ENCODE measurements around the gene SDK1.

Gene SDK1

DNA sequence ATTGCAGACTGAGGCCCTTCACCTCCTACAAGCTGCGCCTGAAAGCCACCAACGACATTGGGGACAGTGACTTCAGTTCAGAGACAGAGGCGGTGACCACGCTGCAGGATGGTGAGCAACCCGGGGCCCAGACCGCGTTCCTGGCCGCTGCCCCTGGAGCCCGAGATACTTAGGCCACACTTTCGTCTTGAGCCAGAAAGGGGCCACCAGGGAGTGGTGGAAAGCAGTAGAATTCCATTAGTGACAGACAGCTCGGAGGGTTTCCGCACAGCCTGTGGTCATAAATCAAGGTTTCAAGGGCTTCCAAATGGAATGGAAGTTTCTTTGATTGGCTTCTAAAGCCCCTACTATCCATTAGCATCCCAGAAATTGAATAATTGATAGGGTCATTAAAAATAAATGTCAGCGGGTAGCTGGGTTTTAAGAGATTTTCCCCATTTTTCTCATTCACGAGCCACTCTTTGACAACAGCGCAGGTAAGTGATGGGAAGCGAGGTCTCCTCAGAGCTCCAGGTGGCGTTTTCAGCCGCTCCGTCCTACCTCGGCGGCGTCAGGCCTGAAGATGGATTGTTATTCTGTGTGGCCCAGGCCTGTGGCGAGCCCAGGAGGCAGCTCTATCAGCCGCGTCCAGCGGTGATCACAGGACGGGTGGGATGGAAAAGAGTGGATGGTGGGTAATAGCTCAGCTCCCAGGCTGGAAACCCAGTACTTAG lies 857.5 kb downstream of the SDK1 start:
- TF ChIP-seq, protein P1, sequence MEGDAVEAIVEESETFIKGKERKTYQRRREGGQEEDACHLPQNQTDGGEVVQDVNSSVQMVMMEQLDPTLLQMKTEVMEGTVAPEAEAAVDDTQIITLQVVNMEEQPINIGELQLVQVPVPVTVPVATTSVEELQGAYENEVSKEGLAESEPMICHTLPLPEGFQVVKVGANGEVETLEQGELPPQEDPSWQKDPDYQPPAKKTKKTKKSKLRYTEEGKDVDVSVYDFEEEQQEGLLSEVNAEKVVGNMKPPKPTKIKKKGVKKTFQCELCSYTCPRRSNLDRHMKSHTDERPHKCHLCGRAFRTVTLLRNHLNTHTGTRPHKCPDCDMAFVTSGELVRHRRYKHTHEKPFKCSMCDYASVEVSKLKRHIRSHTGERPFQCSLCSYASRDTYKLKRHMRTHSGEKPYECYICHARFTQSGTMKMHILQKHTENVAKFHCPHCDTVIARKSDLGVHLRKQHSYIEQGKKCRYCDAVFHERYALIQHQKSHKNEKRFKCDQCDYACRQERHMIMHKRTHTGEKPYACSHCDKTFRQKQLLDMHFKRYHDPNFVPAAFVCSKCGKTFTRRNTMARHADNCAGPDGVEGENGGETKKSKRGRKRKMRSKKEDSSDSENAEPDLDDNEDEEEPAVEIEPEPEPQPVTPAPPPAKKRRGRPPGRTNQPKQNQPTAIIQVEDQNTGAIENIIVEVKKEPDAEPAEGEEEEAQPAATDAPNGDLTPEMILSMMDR (conservative IDR thresholded peaks at IDR 0.05; ENCODE audit: low read depth, low read length): no peak
- H3K4me3 ChIP-seq (ENCODE audit: low read depth, low read length): no peak overlapping the region
- no peak for DNase-seq (ENCODE audit: low read depth)

DNA sequence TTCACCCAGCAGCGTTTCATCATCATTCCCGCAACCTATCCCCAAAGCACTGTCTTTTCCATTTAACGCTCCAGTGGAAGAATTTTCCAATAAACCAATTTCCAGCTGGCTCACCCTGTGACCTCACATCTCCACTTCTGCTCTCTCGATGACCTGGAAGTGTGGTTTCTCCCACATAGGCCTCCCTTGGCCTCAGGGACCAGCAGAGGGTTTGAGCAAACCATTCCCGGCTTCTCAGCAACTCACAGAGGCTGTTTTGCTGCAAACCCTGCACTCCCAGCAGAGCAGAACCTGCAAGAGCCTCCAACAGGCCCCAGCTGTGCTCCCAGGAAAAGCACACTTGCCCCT lies 858.1 kb downstream of the SDK1 start:
- H3K4me3 ChIP-seq (ENCODE audit: low read depth, low read length): no peak overlapping the region
- DNase-seq (ENCODE audit: low read depth): no peak
- TF ChIP-seq, protein P1 (conservative IDR thresholded peaks at IDR 0.05; ENCODE audit: low read depth, low read length): no peak

DNA sequence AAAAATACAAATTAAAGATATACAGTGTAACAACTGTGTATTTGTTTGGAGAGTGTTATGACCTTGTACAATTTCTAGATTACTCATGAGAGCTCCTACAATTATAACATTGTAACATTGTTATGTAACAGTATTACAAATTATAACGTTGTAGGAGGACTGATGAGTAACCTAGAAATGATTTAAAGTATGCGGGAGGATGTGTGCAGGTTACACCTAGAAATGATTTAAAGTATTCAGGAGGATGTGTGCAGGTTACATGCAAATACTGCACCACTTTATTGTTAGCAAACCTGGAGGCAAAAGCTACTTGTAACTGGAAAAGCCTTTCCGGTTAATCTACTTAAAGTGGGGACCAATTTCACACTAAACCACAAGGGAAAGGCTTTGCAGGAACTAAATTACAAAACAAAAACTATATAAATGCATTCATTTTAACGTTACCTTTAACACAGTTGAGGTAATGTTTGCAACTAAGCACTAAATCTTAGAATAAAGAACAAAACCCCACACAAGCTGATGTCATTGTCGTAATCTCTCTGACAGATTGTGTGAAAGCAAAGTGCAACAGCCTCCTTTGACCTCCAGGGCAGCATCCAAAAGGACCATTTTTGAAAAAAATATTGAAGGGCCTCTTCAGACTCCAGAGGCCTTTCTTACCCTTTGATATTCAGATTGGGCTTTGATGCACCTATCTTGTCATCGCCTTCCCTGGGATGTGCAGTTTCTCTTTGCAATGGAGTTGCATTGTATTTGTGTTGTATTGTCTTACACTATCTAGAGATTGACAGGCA lies 858.9 kb downstream of the SDK1 start:
- H3K4me3 ChIP-seq (ENCODE audit: low read depth, low read length): no peak overlapping the region
- TF ChIP-seq, protein P1 (conservative IDR thresholded peaks at IDR 0.05; ENCODE audit: low read depth, low read length): no peak
- DNase-seq (ENCODE audit: low read depth): no peak

DNA sequence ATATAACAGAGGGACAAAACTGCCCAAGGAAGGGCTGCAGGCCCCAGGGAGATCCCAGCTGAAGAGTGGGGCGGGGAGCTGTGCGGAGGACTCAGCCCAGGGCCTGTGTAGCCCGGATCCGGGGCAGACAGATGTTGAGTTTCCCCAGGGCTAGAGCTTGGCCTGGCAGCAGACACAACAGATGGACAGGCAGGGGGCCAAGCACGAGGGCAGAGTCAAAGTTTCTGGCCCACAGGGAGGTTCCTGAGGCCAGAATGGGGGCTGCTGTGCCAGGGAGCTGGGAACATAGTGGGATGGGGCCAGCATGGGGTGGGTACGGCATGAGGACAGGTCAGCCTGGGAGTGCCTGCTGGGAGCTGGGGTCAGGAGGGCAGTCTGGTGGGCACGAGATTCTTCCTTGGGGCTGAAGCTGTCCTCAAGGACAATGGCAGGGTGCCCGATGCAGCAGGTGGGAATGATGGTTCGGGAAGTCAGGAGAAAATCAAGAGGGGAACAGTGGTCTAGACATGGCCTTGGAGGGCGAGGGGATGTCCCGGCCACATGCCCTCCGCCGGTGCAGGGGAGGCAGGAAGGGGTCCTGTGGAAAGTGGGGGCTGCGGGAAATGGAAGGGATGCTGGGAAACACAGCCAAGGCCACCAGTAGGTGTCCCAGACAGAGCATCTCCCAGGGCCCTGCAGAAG lies 862.0 kb downstream of the SDK1 start:
- H3K4me3 ChIP-seq (ENCODE audit: low read depth, low read length): no peak overlapping the region
- TF ChIP-seq, protein P1 (conservative IDR thresholded peaks at IDR 0.05; ENCODE audit: low read depth, low read length): no peak
- DNase-seq (ENCODE audit: low read depth): no peak

DNA sequence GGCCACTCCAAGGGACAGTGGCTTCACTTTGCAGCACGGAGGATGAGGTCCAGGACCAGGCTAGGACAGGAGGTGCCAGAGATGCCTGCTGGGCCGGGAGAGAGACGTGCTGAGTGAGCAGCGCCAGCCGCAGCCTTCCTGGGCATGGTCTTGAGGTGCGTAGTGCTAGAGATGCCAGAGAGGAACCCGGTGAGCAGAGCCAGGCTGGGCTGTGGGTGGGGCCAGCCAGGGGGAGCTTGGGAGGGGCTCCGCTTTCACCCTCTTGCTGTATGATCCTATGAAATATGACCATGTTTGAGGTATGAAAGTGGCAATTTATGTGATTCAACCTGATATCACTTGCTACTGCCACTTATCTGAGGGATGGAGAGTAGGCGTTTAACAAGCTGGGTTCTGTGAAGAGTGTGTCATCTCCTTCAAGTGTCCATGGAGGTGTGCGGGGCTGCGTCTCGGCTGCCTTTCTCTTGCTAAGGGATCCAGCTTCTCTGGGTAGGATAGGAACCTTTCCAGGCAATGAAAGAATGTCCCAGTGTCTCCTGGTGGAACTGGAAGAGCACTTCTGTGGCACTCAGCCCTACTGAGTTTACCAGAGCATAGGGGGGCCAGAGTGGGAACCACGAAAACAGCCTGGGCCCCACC lies 862.6 kb downstream of the SDK1 start:
- TF ChIP-seq, protein P1 (conservative IDR thresholded peaks at IDR 0.05; ENCODE audit: low read depth, low read length): no peak
- no peak overlapping the region for H3K4me3 ChIP-seq (ENCODE audit: low read depth, low read length)
- no peak for DNase-seq (ENCODE audit: low read depth)

DNA sequence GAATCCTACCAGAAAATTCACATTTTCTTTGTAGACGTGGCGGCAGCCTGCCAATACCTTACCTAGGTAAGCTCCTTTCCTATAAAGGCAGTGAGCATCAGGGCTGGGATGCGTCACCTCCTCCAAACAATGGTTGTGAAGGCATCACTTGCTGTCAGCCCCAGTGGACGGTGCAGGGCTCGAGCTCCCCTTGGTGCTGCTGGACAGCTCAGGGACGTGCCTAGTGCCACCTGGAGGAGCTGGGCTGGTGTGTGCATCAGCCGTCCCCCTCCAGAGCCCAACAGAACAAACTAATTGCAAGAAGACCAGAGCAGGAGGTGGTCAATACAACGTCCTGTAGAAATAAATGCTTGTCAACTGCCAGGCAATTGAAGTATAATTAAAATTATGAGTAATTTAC lies 863.5 kb downstream of the SDK1 start:
- no peak for DNase-seq (ENCODE audit: low read depth)
- no peak overlapping the region for H3K4me3 ChIP-seq (ENCODE audit: low read depth, low read length)
- TF ChIP-seq, protein P1 (conservative IDR thresholded peaks at IDR 0.05; ENCODE audit: low read depth, low read length): no peak

All from choroid plexus epithelial cell (primary cell).